Liver (tissue), 3 donors: ENCODE results near the gene FOCAD.

Experiments used
- CTCF ChIP-seq: fragments of 150-350 bp; IDR thresholded peaks from 2 replicates; pipeline ENCODE4 v1.5.1; 2017; ENCODE audit warnings: improper control_type of control experiment, low read depth, low read length; ENCODE audit not compliant: missing input control
- JUND ChIP-seq, 2 donors: IDR thresholded peaks; 2 replicates each; pipeline ENCODE4 v1.6.1; 2016; ENCODE audit warnings: antibody characterized with exemption in 2 of 2
- RAD21 ChIP-seq, 2 donors: IDR thresholded peaks; 2 replicates each; pipeline ENCODE4 v1.6.1; 2016; ENCODE audit warnings: antibody characterized with exemption in 2 of 2, mild to moderate bottlenecking in 2 of 2
- SP1 ChIP-seq: IDR thresholded peaks from 2 replicates; pipeline ENCODE4 v1.6.1; 2018; ENCODE audit warnings: antibody characterized with exemption, mild to moderate bottlenecking
- TAF1 ChIP-seq: conservative IDR thresholded peaks from 2 replicates; pipeline ENCODE4 v1.6.1; 2016; ENCODE audit warnings: antibody characterized with exemption, mild to moderate bottlenecking
- YY1 ChIP-seq: IDR thresholded peaks from 2 replicates; pipeline ENCODE4 v1.6.1; 2016; ENCODE audit warnings: antibody characterized with exemption, mild to moderate bottlenecking
- ZBTB33 ChIP-seq: IDR thresholded peaks from 2 replicates; pipeline ENCODE4 v1.6.1; 2016; ENCODE audit warnings: antibody characterized with exemption
- donor health status: healthy.
- donor health status: healthy.

DNA sequence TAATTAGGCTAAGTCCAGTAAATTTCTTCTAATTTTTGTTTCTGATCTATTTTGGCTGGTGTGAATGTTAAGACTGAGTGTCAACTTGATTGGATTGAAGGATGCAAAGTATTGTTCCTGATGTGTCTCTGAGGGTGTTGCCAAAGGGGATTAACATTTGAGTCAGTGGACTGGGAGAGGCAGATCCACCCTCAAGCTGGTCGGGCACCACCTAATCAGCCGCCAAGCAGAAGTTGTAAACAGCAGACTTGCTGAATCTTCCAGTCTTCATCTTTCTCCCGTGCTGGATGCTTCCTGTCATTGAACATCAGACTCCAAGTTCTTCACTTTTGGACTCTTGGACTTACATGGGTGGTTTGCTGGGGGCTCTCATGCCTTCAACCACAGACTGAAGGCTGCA is 40.4 kb upstream of the FOCAD start:
- TF ChIP-seq RAD21 (IDR thresholded peaks at IDR 0.05) (no peak), CTCF (no peak), SP1 (no peak), JUND (IDR thresholded peaks at IDR 0.05) (no peak), ZBTB33 (no peak), YY1 (no peak), TAF1 (no peak)
